GM18951 (cell line): ENCODE results near the gene MRPL20.

Experiments used
- POLR2A ChIP-seq: IDR thresholded peaks from 4 replicates; pipeline ENCODE4 v1.6.1; 2011; ENCODE audit warnings: mild to moderate bottlenecking; ENCODE audit not compliant: insufficient read length, insufficient read depth; ENCODE audit errors: extremely low read depth
- in situ Hi-C: fragments of 300-500 bp; cut with MboI; formaldehyde crosslinking; loops from one replicate; pipeline ENCODE4 v1.12.0; 2022; ENCODE audit warnings: low sequenced_read_pairs, mixed read lengths, inconsistent platforms; ENCODE audit not compliant: unreplicated experiment

MRPL20 gene

DNA sequence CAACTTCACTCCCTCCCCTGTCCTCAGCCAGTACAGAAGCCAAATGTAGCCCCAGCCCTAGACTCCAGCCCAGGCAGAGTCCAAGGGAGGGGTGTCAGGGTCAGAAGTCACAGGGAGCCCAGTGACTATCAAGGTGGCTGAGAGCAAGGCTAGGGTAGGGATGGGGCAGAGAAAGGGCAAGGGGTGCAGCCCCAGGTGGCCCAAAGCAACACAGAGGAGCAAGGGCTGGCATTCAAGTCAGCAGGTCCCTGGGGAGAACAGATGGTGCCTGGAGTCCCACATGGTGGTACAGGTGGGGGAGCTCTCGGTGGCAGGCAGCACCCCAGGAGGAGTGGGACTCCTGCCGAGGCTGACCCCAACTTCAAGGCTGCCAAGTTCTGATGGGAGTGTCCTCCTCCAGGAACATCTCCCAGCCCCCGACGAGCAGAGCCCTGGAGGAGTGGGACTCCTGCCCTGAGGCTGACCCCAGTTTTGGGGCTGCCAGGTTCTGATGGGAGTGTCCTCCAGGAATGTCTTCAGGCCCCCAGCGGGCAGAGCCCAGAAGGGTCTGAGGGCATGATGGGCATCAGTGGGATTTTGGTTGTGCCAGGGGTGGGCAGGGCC, 54.2 kb downstream of the MRPL20 start:
- in situ Hi-C loops: no loop called here
- TF ChIP-seq POLR2A: no peak
